Endothelial cell of umbilical vein (primary cell): ENCODE results near the gene EED.

ENCODE experiments used
- CTCF ChIP-seq, 2 donors: IDR thresholded peaks; 1 replicate in 1 of 2; 2 replicates in 1 of 2; pipeline ENCODE4 v1.5.1; 2011; ENCODE audit warnings: low read length in 2 of 2, mild to moderate bottlenecking in 2 of 2, moderate library complexity in 2 of 2, control low read depth in 1 of 2, inconsistent platforms in 1 of 2, low read depth in 1 of 2; ENCODE audit not compliant: insufficient read depth in 1 of 2; ENCODE audit errors: extremely low read depth in 1 of 2
- FOS ChIP-seq: IDR thresholded peaks from 2 replicates; pipeline ENCODE4 v1.6.1; 2011; ENCODE audit warnings: mild to moderate bottlenecking, low read length, moderate library complexity, borderline replicate concordance; ENCODE audit not compliant: insufficient read depth
- MAX ChIP-seq: IDR thresholded peaks from 2 replicates; pipeline ENCODE4 v1.6.1; 2011; ENCODE audit not compliant: insufficient read depth, insufficient read length
- POLR2A ChIP-seq: IDR thresholded peaks from 2 replicates; pipeline ENCODE4 v1.6.1; 2012; ENCODE audit warnings: low read depth, mild to moderate bottlenecking, control low read depth, low read length
- POLR2AphosphoS5 ChIP-seq: IDR thresholded peaks from 2 replicates; pipeline ENCODE4 v1.6.1; 2012; ENCODE audit warnings: low read depth, mild to moderate bottlenecking, control low read depth, low read length, moderate library complexity; ENCODE audit not compliant: insufficient read depth

- no peak for TF ChIP-seq CTCF (IDR thresholded peaks at IDR 0.05; ENCODE audit: extremely low read depth in 1 of 2, insufficient read depth in 1 of 2, low read depth in 1 of 2, low read length in 2 of 2)
- no peak for TF ChIP-seq POLR2AphosphoS5
- TF ChIP-seq POLR2A = no peak
- no peak for TF ChIP-seq FOS
- no peak for TF ChIP-seq MAX
Observed at GRCh38 chr11:86204356-86204755, 40.2 kb upstream of the EED start.
